GM19099 (cell line): ENCODE results near the gene TERT.

Experiments used
- POLR2A ChIP-seq: IDR thresholded peaks from 3 replicates; pipeline ENCODE4 v1.6.1; 2011; ENCODE audit warnings: low read depth; ENCODE audit not compliant: insufficient read length; ENCODE audit errors: extremely low read depth

TERT gene

DNA sequence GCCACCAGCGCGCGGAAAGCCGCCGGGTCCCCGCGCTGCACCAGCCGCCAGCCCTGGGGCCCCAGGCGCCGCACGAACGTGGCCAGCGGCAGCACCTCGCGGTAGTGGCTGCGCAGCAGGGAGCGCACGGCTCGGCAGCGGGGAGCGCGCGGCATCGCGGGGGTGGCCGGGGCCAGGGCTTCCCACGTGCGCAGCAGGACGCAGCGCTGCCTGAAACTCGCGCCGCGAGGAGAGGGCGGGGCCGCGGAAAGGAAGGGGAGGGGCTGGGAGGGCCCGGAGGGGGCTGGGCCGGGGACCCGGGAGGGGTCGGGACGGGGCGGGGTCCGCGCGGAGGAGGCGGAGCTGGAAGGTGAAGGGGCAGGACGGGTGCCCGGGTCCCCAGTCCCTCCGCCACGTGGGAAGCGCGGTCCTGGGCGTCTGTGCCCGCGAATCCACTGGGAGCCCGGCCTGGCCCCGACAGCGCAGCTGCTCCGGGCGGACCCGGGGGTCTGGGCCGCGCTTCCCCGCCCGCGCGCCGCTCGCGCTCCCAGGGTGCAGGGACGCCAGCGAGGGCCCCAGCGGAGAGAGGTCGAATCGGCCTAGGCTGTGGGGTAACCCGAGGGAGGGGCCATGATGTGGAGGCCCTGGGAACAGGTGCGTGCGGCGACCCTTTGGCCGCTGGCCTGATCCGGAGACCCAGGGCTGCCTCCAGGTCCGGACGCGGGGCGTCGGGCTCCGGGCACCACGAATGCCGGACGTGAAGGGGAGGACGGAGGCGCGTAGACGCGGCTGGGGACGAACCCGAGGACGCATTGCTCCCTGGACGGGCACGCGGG lies at the start of gene TERT:
TERT (minus strand) TSS at position 234 of the 815 bp plus-strand sequence; CDS start at position 155, 79 bp downstream.
- TF ChIP-seq POLR2A, result no peak

GRCh38 chr5:1343931-1344901 lies 49.3 kb upstream of the TERT start:
- TF ChIP-seq POLR2A, result no peak

DNA sequence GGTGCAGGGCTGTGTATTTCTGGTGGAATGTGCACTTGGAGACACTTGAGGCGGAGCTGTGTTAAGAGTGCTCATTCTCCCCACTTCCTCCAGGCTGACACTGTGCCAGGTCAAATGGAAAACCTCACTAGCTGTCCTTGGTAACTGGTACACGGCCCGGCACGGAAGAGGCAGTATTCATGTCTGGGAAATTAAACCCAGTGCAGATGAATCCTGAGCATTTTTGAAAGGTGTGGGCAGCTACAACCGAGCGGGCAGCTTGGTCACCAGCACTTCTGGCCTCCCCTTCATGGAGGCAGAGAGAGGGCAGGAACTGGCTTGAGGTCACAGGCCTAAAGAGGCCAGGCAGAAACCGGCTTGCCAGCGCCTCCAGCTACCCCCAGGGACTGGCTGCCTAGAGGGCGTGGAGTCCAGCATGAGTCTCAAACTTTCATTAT lies 48.5 kb upstream of the TERT start:
- no peak for TF ChIP-seq POLR2A

DNA sequence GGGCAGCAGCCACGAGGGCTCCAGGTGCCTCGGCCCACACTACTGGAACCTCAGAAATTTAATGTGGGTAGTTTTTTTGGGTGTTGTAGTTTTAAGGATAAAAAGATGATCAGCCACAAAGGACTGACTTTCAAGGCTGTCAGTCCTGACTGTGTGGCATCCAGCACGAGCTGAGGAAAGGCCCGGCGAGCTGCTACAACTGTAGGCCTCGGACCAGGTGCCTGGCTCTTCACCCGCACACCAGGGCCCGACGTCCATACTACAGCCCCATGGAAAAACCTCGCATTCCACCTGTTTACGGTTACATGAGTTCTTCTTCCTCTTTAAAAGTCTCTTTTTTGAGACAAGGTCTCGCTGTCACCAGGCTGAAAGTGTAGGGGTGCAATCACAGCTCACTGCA lies 47.4 kb upstream of the TERT start:
- no peak for TF ChIP-seq POLR2A

GRCh38 chr5:1341863-1342262 lies 47.0 kb upstream of the TERT start:
- TF ChIP-seq POLR2A, result no peak

DNA sequence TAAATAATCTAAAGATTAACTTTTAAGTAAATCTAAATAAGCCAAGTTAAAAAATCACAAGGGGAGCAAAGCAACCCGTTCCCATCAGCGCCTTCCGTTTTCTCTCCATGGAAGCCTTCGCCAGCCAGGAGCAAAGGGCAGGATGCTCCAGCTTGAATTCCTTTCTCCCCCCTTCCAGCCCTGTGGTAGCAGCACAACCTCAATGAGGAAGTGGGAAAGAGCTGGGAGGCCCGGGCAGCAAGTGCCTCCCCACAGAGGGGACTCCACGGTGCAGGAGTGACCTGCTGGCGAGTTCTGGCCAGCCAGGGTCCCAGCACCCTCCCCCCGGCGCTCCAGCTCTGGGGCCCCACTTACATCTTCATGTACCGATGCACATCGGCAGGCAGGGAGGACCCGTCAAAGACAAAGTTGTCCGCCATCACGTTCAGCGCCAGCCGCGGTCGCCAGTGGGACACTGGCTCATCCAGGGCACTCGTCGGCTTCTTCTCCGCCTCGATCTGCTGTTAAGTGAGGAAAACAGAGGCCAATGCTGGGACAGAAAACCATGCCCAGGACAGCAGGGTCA lies 43.7 kb upstream of the TERT start:
- TF ChIP-seq POLR2A, result no peak

GRCh38 chr5:1338196-1338490 lies 43.3 kb upstream of the TERT start:
- TF ChIP-seq POLR2A, result no peak

DNA sequence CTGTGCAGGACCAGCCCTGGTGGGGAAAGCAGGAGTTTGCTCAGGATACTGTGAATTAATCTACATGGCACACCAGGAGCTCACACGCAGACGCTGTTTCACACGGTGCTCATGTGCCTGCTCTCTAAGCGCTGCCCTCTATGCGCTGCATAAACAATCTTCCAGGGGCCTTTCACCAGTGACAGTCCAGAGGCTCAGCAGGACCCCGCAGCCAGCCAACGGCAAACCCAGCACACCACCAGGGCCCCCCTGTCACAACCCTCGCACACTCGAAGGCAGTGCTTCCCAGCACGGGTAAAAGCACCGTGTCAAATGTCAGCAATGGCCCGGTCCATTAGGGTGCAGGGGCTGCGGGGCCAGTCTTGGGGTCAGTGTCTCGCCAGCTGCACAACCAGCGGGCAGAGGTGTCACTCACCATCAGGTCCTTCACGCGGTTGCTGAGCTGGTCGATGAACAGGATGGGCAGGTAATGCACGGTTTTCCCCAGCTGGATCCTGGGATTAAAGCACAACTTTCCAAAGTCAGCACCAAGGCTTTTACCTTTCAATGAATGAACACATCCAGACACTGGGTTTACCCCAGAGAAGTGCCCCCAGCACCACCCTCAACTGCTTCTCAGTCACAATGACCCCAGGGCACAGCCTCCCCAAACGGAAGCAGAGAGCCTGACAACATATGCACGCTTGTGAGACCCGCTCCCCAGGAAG lies 42.8 kb upstream of the TERT start:
- TF ChIP-seq POLR2A, result no peak

GRCh38 chr5:1336749-1337488 lies 42.1 kb upstream of the TERT start:
- TF ChIP-seq POLR2A, result no peak

DNA sequence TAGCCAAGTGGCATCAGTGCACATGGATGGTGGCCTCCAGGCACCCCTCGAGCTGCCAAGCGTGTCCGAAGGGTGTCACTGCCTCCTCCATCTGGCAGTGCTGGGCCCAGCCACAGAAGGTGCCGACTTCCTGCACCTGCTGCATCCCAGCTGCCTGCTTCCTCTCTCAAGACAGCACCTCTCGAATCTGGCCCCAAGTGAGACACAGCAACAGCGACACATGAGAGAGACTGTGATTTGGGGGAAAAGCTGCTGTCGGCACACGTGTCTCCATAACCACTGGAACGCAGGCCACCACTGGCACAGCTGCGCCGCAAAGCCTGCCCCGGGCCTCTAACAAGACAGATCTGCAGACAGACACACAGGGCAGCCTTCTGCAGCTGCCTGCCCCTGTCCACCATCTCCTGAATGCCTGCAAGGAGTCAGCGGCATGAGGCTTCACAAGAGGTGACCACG lies 41.3 kb upstream of the TERT start:
- TF ChIP-seq POLR2A, result no peak

DNA sequence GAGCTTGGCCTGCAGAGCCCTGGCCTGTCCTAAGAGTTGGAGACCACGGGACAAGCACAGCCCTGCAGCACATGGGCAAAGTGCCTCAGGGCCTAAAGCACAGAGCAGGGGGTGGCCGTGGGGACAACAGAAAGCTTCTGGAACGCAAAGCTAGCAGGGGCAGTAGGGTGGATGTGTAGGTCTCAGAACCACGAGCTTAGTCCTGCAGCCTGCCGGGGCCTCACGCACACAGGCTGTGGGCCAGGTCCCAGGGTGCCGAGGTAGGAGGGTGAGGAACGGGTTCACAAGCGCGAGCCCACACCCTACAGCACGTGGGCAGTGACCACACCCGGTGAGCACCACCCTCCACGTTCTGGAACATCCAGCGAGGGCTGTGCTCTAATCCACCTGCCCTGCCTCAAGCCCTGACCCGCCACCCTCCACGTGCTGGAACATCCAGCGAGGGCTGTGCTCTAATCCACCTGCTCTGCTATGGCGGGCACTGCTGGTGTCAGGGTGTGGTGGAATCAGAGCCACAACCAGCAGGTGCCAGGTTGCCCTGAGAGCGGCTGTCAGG lies 40.8 kb upstream of the TERT start:
- TF ChIP-seq POLR2A, result no peak

- TF ChIP-seq POLR2A, result no peak
Observed at GRCh38 chr5:1334831-1335539, 40.1 kb upstream of the TERT start.

DNA sequence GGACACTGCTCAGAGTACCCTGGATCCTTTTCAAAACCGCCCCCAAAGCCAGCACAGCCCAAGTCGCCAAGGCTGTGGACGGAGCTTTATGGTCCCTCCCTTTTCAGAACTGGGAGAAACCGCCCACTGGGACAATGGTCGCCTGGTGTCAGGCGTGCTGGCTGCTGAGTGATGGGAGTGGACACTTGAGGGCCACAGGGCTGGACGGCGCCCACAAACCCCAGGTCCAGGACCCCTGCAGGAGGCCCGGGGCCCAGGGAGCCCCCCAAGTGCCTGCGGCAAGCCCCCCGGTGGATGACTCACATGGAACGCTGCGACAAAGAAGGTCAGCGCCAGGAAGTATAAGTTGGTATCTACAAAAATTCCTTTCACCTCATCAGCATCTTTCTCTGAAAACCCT lies 39.1 kb upstream of the TERT start:
- no peak for TF ChIP-seq POLR2A
